Neural progenitor cell (in vitro differentiated cells): Measurements from ENCODE around the gene PAXX. TPM values are rescaled to one million over a fixed set of nuclear protein-coding genes. Genes with fewer than 3 reads are reported as not detected.
A peak's percentile ranks its signal among the peaks of the same experiment; 100 is the strongest.

Source experiments
- DNase-seq: peaks from one replicate; pipeline ENCODE4 v3.0.0-alpha.2; 2016; ENCODE audit warnings: low spot score
- H2AFZ ChIP-seq: fragments of 200-600 bp; sonication (generic); replicated peaks from 2 replicates; pipeline ENCODE4 v1.6.1; 2016; ENCODE audit warnings: antibody characterized with exemption
- H3F3A ChIP-seq: fragments of 200-600 bp; sonication (generic); 2 replicates; pipeline ENCODE4 v1.6.1; 2016; ENCODE audit warnings: antibody characterized with exemption, low read depth
- H3K27ac ChIP-seq: fragments of 200-600 bp; sonication (generic); 2 replicates; pipeline ENCODE4 v1.5.1; 2016; ENCODE audit warnings: mild to moderate bottlenecking
- H3K27me3 ChIP-seq: fragments of 200-600 bp; sonication (generic); 2 replicates; pipeline ENCODE4 v1.6.1; 2016; ENCODE audit warnings: mild to moderate bottlenecking, moderate library complexity
- H3K36me3 ChIP-seq: fragments of 200-600 bp; sonication (generic); 2 replicates; pipeline ENCODE4 v1.5.1; 2016
- H3K4me1 ChIP-seq: fragments of 200-600 bp; sonication (generic); 2 replicates; pipeline ENCODE4 v1.6.1; 2016; ENCODE audit warnings: mixed run types
- H3K4me2 ChIP-seq: fragments of 200-600 bp; sonication (generic); 2 replicates; pipeline ENCODE4 v1.6.1; 2016
- H3K4me3 ChIP-seq: fragments of 200-600 bp; sonication (generic); 2 replicates; pipeline ENCODE4 v1.5.1; 2016
- H3K79me2 ChIP-seq: fragments of 200-600 bp; sonication (generic); 2 replicates; pipeline ENCODE4 v1.6.1; 2016; ENCODE audit warnings: low read depth
- H3K9ac ChIP-seq: fragments of 200-600 bp; sonication (generic); 2 replicates; pipeline ENCODE4 v1.6.1; 2016
- H3K9me3 ChIP-seq: fragments of 200-600 bp; sonication (generic); 2 replicates; pipeline ENCODE4 v1.5.1; 2016; ENCODE audit warnings: low read depth
- H4K20me1 ChIP-seq: fragments of 200-600 bp; sonication (generic); 2 replicates; pipeline ENCODE4 v1.6.1; 2016; ENCODE audit warnings: low read depth
- H3K27ac Mint-ChIP-seq: 3 replicates; pipeline ENCODE4 v1.8.0; 2021; ENCODE audit warnings: mixed read lengths
- H3K27me3 Mint-ChIP-seq: 2 replicates; pipeline ENCODE4 v1.8.0; 2022; ENCODE audit warnings: low read depth, mild to moderate bottlenecking, inconsistent platforms, moderate library complexity, mixed read lengths; ENCODE audit not compliant: insufficient read depth
- H3K36me3 Mint-ChIP-seq: 3 replicates; pipeline ENCODE4 v1.8.0; 2021; ENCODE audit warnings: mixed read lengths
- H3K4me1 Mint-ChIP-seq: 3 replicates; pipeline ENCODE4 v1.8.0; 2021; ENCODE audit warnings: mixed read lengths
- H3K4me3 Mint-ChIP-seq: 3 replicates; pipeline ENCODE4 v1.8.0; 2021; ENCODE audit warnings: mild to moderate bottlenecking, moderate library complexity, mixed read lengths
- H3K9me3 Mint-ChIP-seq: 3 replicates; pipeline ENCODE4 v1.8.0; 2020; ENCODE audit warnings: mixed read lengths
- CTCF ChIP-seq: fragments of 200-600 bp; sonication (generic); IDR thresholded peaks from 2 replicates; pipeline ENCODE4 v1.5.1; 2017; ENCODE audit warnings: antibody characterized with exemption, mild to moderate bottlenecking
- EZH2 ChIP-seq: fragments of 200-600 bp; sonication (generic); IDR thresholded peaks from 2 replicates; pipeline ENCODE4 v1.6.1; 2017; ENCODE audit warnings: antibody characterized with exemption, mild to moderate bottlenecking, moderate library complexity
- EZH2phosphoT487 ChIP-seq: fragments of 200-600 bp; sonication (generic); IDR thresholded peaks from 2 replicates; pipeline ENCODE4 v1.6.1; 2017; ENCODE audit warnings: antibody characterized with exemption
- total RNA-seq: library from RNA; depleted of rRNA; stranded (reverse); fragments of >200 nt; gene quantifications from 2 replicates; pipeline ENCODE4 v1.2.3, GENCODE V29; 2015; ENCODE audit warnings: low replicate concordance

PAXX gene
- total RNA-seq, 1 donor from 2014 or later, result 31.5 TPM

DNA sequence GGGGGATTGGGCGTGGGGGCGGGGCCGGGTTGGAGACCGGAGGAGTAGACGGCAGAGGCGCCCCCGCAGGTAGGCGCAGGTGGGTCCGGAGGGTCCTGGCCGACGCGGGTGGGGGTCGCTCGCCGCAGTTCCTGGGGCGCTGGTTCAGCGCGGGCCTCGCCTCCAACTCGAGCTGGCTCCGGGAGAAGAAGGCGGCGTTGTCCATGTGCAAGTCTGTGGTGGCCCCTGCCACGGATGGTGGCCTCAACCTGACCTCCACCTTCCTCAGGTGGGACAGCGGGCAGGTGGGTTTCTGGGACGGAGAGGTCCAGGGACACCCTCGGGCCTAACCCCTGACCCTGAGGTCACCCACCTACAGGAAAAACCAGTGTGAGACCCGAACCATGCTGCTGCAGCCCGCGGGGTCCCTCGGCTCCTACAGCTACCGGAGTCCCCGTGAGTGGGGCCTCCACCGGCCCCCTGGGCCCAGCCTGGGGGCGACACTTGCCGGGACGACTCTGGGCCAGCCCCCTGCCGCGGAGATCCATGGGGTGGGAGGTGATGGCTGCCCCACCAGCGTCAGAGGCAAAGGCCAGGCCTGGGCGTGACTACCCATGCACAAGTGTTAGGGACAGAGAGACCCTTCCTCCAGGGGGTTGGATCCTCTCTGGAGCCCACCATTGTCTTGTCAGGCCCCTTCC lies 13.2 kb upstream of the PAXX start:
- H2AFZ ChIP-seq, result no peak overlapping the region

DNA sequence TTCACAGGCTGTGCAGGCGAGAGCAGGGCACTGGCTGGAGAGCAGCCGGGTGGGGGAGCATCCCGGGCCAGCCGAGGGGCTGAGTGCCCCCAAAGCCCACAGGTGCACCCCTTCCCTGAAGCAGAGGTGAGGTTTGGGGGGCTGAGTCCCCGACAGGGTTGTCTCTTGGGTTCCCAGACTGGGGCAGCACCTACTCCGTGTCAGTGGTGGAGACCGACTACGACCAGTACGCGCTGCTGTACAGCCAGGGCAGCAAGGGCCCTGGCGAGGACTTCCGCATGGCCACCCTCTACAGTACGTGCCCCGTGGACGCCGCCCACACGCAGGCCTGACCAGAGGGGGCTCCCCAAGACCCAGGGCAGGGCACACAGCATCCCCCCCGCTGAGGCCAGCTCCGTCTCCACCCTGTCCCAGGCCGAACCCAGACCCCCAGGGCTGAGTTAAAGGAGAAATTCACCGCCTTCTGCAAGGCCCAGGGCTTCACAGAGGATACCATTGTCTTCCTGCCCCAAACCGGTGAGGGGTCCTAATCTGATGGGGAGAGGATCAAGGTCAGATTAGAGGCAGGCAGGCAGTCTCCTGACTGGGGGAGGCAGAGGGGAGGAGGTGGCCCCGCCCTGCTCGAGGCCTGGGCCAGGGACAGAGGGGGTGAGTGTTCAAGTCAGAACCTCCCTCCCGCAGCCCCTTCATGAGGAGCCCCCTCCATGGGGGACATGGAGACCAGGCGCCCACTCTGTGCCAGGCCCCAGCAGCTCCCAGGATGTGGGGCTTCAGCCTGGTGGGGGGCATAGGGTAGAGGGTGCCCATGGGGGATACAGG lies 12.2 kb upstream of the PAXX start:
- Histone ChIP-seq H3K9ac (no peak overlapping the region), H3K27me3 (peaks cover 28% of the 10 kb centered on the region), H3F3A (peaks cover 11% of the 10 kb centered on the region), H3K4me3 (no peak overlapping the region), H2AFZ (no peak overlapping the region), H3K27ac (no peak overlapping the region), H3K4me1 (peaks cover 8% of the 10 kb centered on the region), H3K36me3 (no peaks in the 10 kb centered on the region), H3K9me3 (no peaks in the 10 kb centered on the region), H4K20me1 (no peaks in the 10 kb centered on the region), H3K4me2 (no peak overlapping the region), H3K79me2 (no peaks in the 10 kb centered on the region)
- peaks cover 6% of the 10 kb centered on the region for H3K27me3 Mint-ChIP-seq
- TF ChIP-seq CTCF (no peak), EZH2phosphoT487 (no peak), EZH2 (no peak)
- no peaks in the 10 kb centered on the region for H3K36me3 Mint-ChIP-seq
- DNase-seq, result no peak
- no peaks in the 10 kb centered on the region for H3K9me3 Mint-ChIP-seq
- H3K27ac Mint-ChIP-seq, result no peak overlapping the region
- peaks cover 10% of the 10 kb centered on the region for H3K4me1 Mint-ChIP-seq
- no peak overlapping the region for H3K4me3 Mint-ChIP-seq

More for the DNA sequence above, 13.2 kb upstream of the PAXX start:
- Mint-ChIP-seq H3K4me1 (peaks cover 10% of the 10 kb centered on the region), H3K4me3 (no peak overlapping the region), H3K9me3 (no peaks in the 10 kb centered on the region), H3K36me3 (no peaks in the 10 kb centered on the region), H3K27me3 (peaks cover 6% of the 10 kb centered on the region), H3K27ac (no peak overlapping the region)
- Histone ChIP-seq H4K20me1 (no peaks in the 10 kb centered on the region), H3K27me3 (peaks cover 18% of the 10 kb centered on the region), H3K9ac (no peak overlapping the region), H3K27ac (no peak overlapping the region), H3K4me2 (no peak overlapping the region), H3K79me2 (no peaks in the 10 kb centered on the region), H3K36me3 (no peaks in the 10 kb centered on the region), H3K9me3 (no peaks in the 10 kb centered on the region), H3K4me3 (no peak overlapping the region), H3F3A (peaks cover 11% of the 10 kb centered on the region), H3K4me1 (peaks cover 7% of the 10 kb centered on the region)
- no peak for DNase-seq
- TF ChIP-seq CTCF (no peak), EZH2phosphoT487 (no peak), EZH2 (no peak)

GRCh38 chr9:136980669-136981478 lies 11.3 kb upstream of the PAXX start:
- DNase-seq, result no peak
- Histone ChIP-seq H3F3A (peaks cover 11% of the 10 kb centered on the region), H4K20me1 (no peaks in the 10 kb centered on the region), H3K4me2 (no peak overlapping the region), H3K27ac (no peak overlapping the region), H2AFZ (no peak overlapping the region), H3K27me3 (peaks cover 36% of the 10 kb centered on the region), H3K9ac (no peak overlapping the region), H3K36me3 (no peaks in the 10 kb centered on the region), H3K9me3 (no peaks in the 10 kb centered on the region), H3K79me2 (no peaks in the 10 kb centered on the region), H3K4me3 (no peak overlapping the region), H3K4me1 (peaks cover 16% of the 10 kb centered on the region)
- no peak overlapping the region for H3K4me3 Mint-ChIP-seq
- TF ChIP-seq EZH2phosphoT487, result no peak
- no peak for TF ChIP-seq CTCF
- no peak for TF ChIP-seq EZH2
- H3K36me3 Mint-ChIP-seq, result no peaks in the 10 kb centered on the region
- peak overlapping the region; percentile 38 for H3K27ac Mint-ChIP-seq
- no peaks in the 10 kb centered on the region for H3K9me3 Mint-ChIP-seq
- peaks cover 2% of the 10 kb centered on the region for H3K27me3 Mint-ChIP-seq
- peaks cover 8% of the 10 kb centered on the region for H3K4me1 Mint-ChIP-seq
